GM18499 (cell line): Measurements from ENCODE around the gene PGAM4.
"Not testable (repeated sequence)": the region's sequence is repeated elsewhere in the genome, so short reads cannot be mapped to it uniquely, and the experiment has no call there.

Experiments
- ATAC-seq: cut with Tn5 transposase; IDR thresholded peaks from one replicate; pipeline ENCODE4 v1.9.1; 2021; ENCODE audit warnings: moderate number of reproducible peaks; ENCODE audit not compliant: insufficient read depth, unreplicated experiment

The PGAM4 gene

DNA sequence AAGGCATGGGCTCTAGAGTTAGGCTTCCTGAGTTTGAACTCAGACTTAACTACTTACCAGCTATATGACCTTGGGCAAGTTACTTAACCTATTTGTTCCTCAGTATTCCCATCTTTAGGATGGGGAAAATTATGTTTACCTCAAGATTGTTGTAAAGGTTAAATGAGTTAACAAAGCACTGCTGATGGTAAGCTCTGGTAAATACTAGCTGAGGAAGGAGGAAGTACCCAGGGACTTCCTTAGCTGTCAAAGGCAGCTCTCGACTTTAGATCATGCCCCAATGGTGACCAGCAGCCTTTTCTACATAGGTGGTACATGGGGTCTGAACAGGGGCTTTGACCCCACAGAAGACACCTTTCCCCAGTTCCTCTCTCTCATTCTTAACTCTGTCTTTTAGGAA lies 38.9 kb downstream of the PGAM4 start:
- no peak for ATAC-seq

GRCh38 chrX:77925764-77926163 lies 43.7 kb downstream of the PGAM4 start:
- no peak for ATAC-seq

DNA sequence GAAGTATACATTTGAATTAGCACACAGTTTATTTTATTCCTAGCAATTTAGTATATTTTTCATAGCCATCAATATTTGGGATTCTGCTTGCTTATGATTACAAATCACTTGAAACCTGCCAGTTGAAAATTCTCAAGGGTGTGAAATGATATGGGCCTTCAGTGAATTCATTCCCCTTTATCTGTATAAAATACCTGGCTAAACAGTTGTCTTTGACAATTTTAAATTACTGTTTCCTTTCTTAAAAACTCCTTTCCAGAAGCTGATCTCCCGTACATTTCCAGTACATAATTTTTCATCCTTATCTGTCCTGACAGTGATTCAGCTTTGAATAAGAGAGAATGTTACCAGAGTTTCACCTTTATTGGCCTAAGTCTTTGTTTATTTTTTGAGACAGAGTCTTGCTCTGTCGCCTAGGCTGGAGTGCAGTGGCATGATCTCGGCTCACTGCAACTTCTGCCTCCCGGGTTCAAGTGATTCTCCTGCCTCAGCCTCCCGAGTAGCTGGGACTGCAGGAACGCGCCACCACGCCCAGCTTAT lies 45.0 kb downstream of the PGAM4 start:
- ATAC-seq, result no peak

DNA sequence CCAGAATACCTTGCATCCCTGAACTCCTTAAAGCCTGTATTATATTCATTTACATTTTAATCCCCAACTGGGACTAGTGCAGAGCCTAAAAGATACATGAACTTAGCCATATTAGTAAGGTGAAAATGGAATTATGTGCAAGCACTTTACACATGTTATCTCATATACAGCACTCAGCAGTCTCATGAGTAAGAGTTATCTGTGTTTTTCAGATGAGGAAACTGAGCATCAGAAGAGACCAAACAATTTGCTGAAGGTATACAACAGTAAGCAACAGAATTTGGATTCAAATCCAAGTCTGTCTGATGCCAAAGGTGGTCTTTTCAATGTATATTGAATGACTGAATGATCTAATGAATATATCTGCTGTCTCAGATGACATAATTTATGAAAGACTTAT lies 46.7 kb downstream of the PGAM4 start:
- no peak for ATAC-seq

- not testable (repeated sequence) for ATAC-seq
Measured at GRCh38 chrX:77919370-77919769, 50.1 kb downstream of the PGAM4 start.

- no peak for ATAC-seq
Measured at GRCh38 chrX:77918568-77918967, 50.9 kb downstream of the PGAM4 start.
